GM12873 (cell line): Measurements from ENCODE around the gene KRTAP4-12.

ENCODE experiments used
- CTCF ChIP-seq: IDR thresholded peaks from 2 replicates; pipeline ENCODE4 v1.5.1; 2012; ENCODE audit warnings: low read depth, mild to moderate bottlenecking, moderate library complexity, low read length, control low read depth; ENCODE audit not compliant: insufficient read depth; ENCODE audit errors: missing control alignments

KRTAP4-12 gene

GRCh38 chr17:41140360-41141131 lies 16.6 kb upstream of the KRTAP4-12 start, which contains the start of gene KRTAP4-6:
TSS of gene KRTAP4-6 (minus strand) at chr17:41140544. CDS start at chr17:41140487, 57 bp downstream.
- TF ChIP-seq CTCF, result no peak

- no peak for TF ChIP-seq CTCF
Observed at GRCh38 chr17:41133880-41134735, 10.1 kb upstream of the KRTAP4-12 start.

- no peak for TF ChIP-seq CTCF
Observed at GRCh38 chr17:41131979-41132378, 8.0 kb upstream of the KRTAP4-12 start.

- no peak for TF ChIP-seq CTCF
Observed at GRCh38 chr17:41127371-41127770, 3.4 kb upstream of the KRTAP4-12 start.

GRCh38 chr17:41126412-41126811 lies 2.4 kb upstream of the KRTAP4-12 start:
- no peak for TF ChIP-seq CTCF

GRCh38 chr17:41125064-41125463 lies 1.1 kb upstream of the KRTAP4-12 start:
- no peak for TF ChIP-seq CTCF

GRCh38 chr17:41121742-41122141 lies 2.2 kb downstream of the KRTAP4-12 start:
- TF ChIP-seq CTCF, result no peak
